ENCODE data around the gene MST1.

DNA sequence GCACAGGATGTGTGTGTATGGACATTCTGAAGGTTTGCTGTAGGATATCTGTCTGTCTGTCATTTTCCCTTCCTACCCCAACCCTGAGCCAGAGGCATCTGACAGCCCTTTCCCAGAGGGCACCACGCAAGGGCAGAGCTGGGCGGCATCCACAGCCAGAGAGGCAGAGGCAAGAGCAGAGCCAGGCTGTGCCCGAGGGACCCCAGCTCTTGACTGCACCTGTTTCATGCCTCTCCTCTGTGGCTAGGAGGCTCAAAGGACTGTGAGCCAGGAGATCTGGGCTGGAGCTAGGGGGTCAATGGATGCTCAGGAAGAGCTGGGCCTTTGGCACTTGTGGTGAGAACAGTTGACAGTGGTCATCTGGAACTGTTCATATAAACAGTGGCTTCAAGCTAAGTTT lies 19.9 kb downstream of the MST1 start:
- TF ChIP-seq, protein P1, sequence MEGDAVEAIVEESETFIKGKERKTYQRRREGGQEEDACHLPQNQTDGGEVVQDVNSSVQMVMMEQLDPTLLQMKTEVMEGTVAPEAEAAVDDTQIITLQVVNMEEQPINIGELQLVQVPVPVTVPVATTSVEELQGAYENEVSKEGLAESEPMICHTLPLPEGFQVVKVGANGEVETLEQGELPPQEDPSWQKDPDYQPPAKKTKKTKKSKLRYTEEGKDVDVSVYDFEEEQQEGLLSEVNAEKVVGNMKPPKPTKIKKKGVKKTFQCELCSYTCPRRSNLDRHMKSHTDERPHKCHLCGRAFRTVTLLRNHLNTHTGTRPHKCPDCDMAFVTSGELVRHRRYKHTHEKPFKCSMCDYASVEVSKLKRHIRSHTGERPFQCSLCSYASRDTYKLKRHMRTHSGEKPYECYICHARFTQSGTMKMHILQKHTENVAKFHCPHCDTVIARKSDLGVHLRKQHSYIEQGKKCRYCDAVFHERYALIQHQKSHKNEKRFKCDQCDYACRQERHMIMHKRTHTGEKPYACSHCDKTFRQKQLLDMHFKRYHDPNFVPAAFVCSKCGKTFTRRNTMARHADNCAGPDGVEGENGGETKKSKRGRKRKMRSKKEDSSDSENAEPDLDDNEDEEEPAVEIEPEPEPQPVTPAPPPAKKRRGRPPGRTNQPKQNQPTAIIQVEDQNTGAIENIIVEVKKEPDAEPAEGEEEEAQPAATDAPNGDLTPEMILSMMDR (conservative IDR thresholded peaks at IDR 0.05; ENCODE audit: low read depth, low read length): no peak
- TF ChIP-seq EZH2phosphoT487 (IDR thresholded peaks at IDR 0.05; ENCODE audit: borderline replicate concordance, low read length): no peak
